HepG2 (cell line): Measurements from ENCODE around the gene SNRPD2. TPM values are rescaled to one million over a fixed set of nuclear protein-coding genes. Genes with fewer than 3 reads are reported as not detected.
A peak's percentile ranks its signal among the peaks of the same experiment; 100 is the strongest.

Experiments used
- ATF7-NPFF ChIP-seq: sonication (generic); formaldehyde crosslinking; IDR thresholded peaks from 2 replicates; pipeline ENCODE4 v1.8.1; 2023; ENCODE audit warnings: mild to moderate bottlenecking, low read depth, missing genetic modification reagents, moderate library complexity
- HNRNPLL ChIP-seq: fragments of 200-400 bp; formaldehyde crosslinking; IDR thresholded peaks from 2 replicates; pipeline ENCODE4 v1.6.1; 2017; ENCODE audit warnings: mild to moderate bottlenecking, low read depth, low read length; ENCODE audit not compliant: poor library complexity, severe bottlenecking
- MAFK ChIP-seq, 2 experiments: IDR thresholded peaks in 1 of 2; conservative IDR thresholded peaks in 1 of 2; 2 replicates each; pipeline ENCODE4 v1.6.1; 2011; ENCODE audit warnings: improper control_type of control experiment in 2 of 2, low read length in 2 of 2
- MBD4 ChIP-seq: IDR thresholded peaks from 2 replicates; pipeline ENCODE4 v1.6.1; 2012; ENCODE audit warnings: low read length, inconsistent platforms, borderline replicate concordance
- NCOA1 ChIP-seq: sonication (generic); formaldehyde crosslinking; IDR thresholded peaks from 2 replicates; pipeline ENCODE4 v1.9.0; 2021; ENCODE audit warnings: missing genetic modification reagents
- NCOR1 ChIP-seq: fragments of 200-600 bp; sonication (generic); IDR thresholded peaks from 2 replicates; pipeline ENCODE4 v1.7.0; 2017; ENCODE audit warnings: antibody characterized with exemption, low read length, borderline replicate concordance
- NFRKB ChIP-seq: fragments of 450-650 bp; IDR thresholded peaks from 2 replicates; pipeline ENCODE4 v1.6.1; 2017
- NR2F6 ChIP-seq, 2 experiments: IDR thresholded peaks; 2 replicates each; pipeline ENCODE4 v1.6.1; 2016; ENCODE audit warnings: antibody characterized with exemption in 1 of 2, mild to moderate bottlenecking in 1 of 2
- NRL ChIP-seq: sonication (generic); formaldehyde crosslinking; IDR thresholded peaks from 2 replicates; pipeline ENCODE4 v1.5.0; 2020; ENCODE audit warnings: missing genetic modification reagents, mild to moderate bottlenecking, moderate library complexity, borderline replicate concordance
- PITX1 ChIP-seq: sonication (generic); formaldehyde crosslinking; IDR thresholded peaks from 2 replicates; pipeline ENCODE4 v1.5.1; 2020; ENCODE audit warnings: mild to moderate bottlenecking, missing genetic modification reagents
- RFXANK ChIP-seq: IDR thresholded peaks from 2 replicates; pipeline ENCODE4 v1.6.1; 2016
- SP2 ChIP-seq: sonication (generic); formaldehyde crosslinking; IDR thresholded peaks from 2 replicates; pipeline ENCODE4 v1.5.1; 2020; ENCODE audit warnings: mild to moderate bottlenecking, missing genetic modification reagents
- TOPORS ChIP-seq: sonication (generic); formaldehyde crosslinking; IDR thresholded peaks from 2 replicates; pipeline ENCODE4 v1.8.0; 2023; ENCODE audit warnings: mild to moderate bottlenecking, missing genetic modification reagents
- ZMAT3 ChIP-seq: sonication (generic); formaldehyde crosslinking; conservative IDR thresholded peaks from 2 replicates; pipeline ENCODE4 v1.7.0; 2021; ENCODE audit warnings: missing genetic modification reagents
- ZNF101 ChIP-seq: sonication (generic); formaldehyde crosslinking; IDR thresholded peaks from 2 replicates; pipeline ENCODE4 v1.4.0; 2020; ENCODE audit warnings: mild to moderate bottlenecking, low read depth, missing genetic modification reagents, borderline replicate concordance
- ZNF30 ChIP-seq: sonication (generic); formaldehyde crosslinking; IDR thresholded peaks from 2 replicates; pipeline ENCODE4 v1.5.0; 2020; ENCODE audit warnings: mild to moderate bottlenecking, missing genetic modification reagents
- ZNF337 ChIP-seq: sonication (generic); formaldehyde crosslinking; IDR thresholded peaks from 2 replicates; pipeline ENCODE4 v1.5.1; 2020; ENCODE audit warnings: missing genetic modification reagents, low read depth, mild to moderate bottlenecking, borderline replicate concordance
- ZNF44 ChIP-seq: sonication (generic); formaldehyde crosslinking; IDR thresholded peaks from 2 replicates; pipeline ENCODE4 v1.5.1; 2020; ENCODE audit warnings: mild to moderate bottlenecking, missing genetic modification reagents
- ZNF724P ChIP-seq: sonication (generic); formaldehyde crosslinking; IDR thresholded peaks from 2 replicates; pipeline ENCODE4 v1.8.0; 2022; ENCODE audit warnings: missing genetic modification reagents, borderline replicate concordance
- ZSCAN30 ChIP-seq: sonication (generic); formaldehyde crosslinking; IDR thresholded peaks from 2 replicates; pipeline ENCODE4 v1.5.0; 2020; ENCODE audit warnings: mild to moderate bottlenecking, missing genetic modification reagents
- polyA plus RNA-seq, 8 experiments: library from polyadenylated mRNA; depleted of rRNA in 3 of 8; stranded (reverse) in 7 of 8; unstranded in 1 of 8; fragments of >200 nt; fragmentation: Illumina TruSeq in 4 of 8; extraction: Trizol in 4 of 8; gene quantifications; 2 replicates each; pipeline versions ENCODE4 v1.2.1 to v1.2.3, GENCODE V29; 2011 to 2016; ENCODE audit warnings: low read depth in 4 of 8, missing spikeins in 1 of 8, mixed read lengths in 1 of 8; ENCODE audit not compliant: insufficient read depth in 1 of 8
- total RNA-seq, 5 experiments: library from RNA; depleted of rRNA; stranded (reverse); fragments of >200 nt; fragmentation: Illumina TruSeq; extraction: Trizol; gene quantifications; 2 replicates each; pipeline ENCODE4 v1.2.3, GENCODE V29; 2016; ENCODE audit warnings: low read depth in 1 of 5
- TF ChIP-seq, protein P1 (sequence below): sonication (generic); formaldehyde crosslinking; IDR thresholded peaks from 2 replicates; pipeline ENCODE4 v1.4.0; 2020; ENCODE audit warnings: mild to moderate bottlenecking, missing genetic modification reagents
- TF ChIP-seq, protein P2 (sequence below): sonication (generic); formaldehyde crosslinking; IDR thresholded peaks from 2 replicates; pipeline ENCODE4 v1.8.0; 2023; ENCODE audit warnings: mild to moderate bottlenecking, missing genetic modification reagents
- TF ChIP-seq, protein P3 (sequence below), 2 experiments: sonication (generic) in 1 of 2; formaldehyde crosslinking in 1 of 2; IDR thresholded peaks; 2 replicates each; pipeline versions ENCODE4 v1.4.0 to v1.6.1; 2018 to 2020; ENCODE audit warnings: missing genetic modification reagents in 2 of 2, borderline replicate concordance in 1 of 2, low read depth in 1 of 2, mild to moderate bottlenecking in 1 of 2, missing biosample characterization in 1 of 2
- TF ChIP-seq, protein P4 (sequence below): sonication (generic); formaldehyde crosslinking; IDR thresholded peaks from 2 replicates; pipeline ENCODE4 v1.4.0; 2020; ENCODE audit warnings: missing genetic modification reagents, mild to moderate bottlenecking, borderline replicate concordance

SNRPD2 gene
- total and polyA plus RNA-seq, 2 of the 13 experiments (the other 11 are each of a cell fraction or from before 2014, with no cell fraction given): 299 to 485 TPM

DNA sequence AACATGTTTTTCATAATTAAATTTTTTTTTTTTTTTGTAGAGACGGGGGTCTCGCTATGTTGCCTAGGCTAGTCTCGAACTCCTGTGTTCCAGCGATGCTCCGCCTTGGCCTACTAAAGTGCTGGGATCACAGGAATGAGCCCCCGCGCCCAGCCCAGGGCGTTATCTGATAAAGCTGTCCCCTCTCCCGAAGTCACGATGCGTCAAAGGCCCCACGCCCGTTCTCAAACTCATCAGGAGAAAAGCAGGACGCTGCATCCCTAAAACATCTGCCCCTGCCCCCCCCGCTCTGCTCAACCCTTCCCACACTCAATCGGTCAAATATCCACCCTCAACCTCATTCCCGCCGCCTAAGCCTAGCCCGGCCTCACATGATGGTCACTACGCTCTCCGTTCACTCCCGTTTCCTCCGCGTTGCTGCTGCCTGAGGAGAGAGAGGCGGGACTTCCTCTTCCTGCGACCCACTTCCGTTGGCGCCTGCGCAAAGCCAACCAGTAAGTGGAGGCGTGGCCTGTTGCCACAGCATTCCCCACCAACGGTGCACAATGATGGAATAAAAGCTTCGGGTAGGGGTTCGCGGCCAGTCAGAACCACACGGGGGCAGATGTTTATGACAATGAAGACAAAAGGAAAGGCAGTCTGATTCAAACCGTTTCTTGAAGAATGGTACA is at the start of gene SNRPD2 (continued):
- TF ChIP-seq NR2F6 (IDR thresholded peaks at IDR 0.05) (no peak), NR2F6 (CRISPR knock-in tag; IDR thresholded peaks at IDR 0.05) (no peak), TOPORS (CRISPR knock-in tag) (peak; percentile 77; the same call in 1 of the 2 replicates), NRL (CRISPR knock-in tag) (no peak), ZNF30 (CRISPR knock-in tag) (no peak), MBD4 (no peak), ZSCAN30 (CRISPR knock-in tag) (no peak), ZNF724P (CRISPR knock-in tag) (no peak), ZNF101 (0 out of 2 replicates have a peak, but pooled peaks have one; percentile 29), RFXANK (CRISPR knock-in tag) (0 out of 2 replicates have a peak, but pooled peaks have one; percentile 30), ZMAT3 (peak; percentile 42; the same call in 1 of the 2 replicates), MAFK (conservative IDR thresholded peaks at IDR 0.05 in 1 of 2, IDR thresholded peaks at IDR 0.05 in 1 of 2; ENCODE audit: low read length in 2 of 2) (no peak), ATF7-NPFF (CRISPR knock-in tag) (peak; percentile 74), SP2 (peak; percentile 88), PITX1 (CRISPR knock-in tag) (peak; percentile 12; the same call in 1 of the 2 replicates), NFRKB (no peak), NCOA1 (no peak), NCOR1 (no peak), ZNF44 (CRISPR knock-in tag) (no peak), HNRNPLL (no peak), ZNF337 (CRISPR knock-in tag) (peak; percentile 54; the same call in 1 of the 2 replicates)
- TF ChIP-seq, protein P1, sequence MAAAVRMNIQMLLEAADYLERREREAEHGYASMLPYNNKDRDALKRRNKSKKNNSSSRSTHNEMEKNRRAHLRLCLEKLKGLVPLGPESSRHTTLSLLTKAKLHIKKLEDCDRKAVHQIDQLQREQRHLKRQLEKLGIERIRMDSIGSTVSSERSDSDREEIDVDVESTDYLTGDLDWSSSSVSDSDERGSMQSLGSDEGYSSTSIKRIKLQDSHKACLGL (CRISPR knock-in tag): no peak
- TF ChIP-seq, protein P2, sequence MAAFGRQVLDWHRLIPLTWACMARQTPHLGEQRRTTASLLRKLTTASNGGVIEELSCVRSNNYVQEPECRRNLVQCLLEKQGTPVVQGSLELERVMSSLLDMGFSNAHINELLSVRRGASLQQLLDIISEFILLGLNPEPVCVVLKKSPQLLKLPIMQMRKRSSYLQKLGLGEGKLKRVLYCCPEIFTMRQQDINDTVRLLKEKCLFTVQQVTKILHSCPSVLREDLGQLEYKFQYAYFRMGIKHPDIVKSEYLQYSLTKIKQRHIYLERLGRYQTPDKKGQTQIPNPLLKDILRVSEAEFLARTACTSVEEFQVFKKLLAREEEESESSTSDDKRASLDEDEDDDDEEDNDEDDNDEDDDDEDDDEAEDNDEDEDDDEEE: no peak; the same call in 1 of the 2 replicates
- TF ChIP-seq, protein P3, sequence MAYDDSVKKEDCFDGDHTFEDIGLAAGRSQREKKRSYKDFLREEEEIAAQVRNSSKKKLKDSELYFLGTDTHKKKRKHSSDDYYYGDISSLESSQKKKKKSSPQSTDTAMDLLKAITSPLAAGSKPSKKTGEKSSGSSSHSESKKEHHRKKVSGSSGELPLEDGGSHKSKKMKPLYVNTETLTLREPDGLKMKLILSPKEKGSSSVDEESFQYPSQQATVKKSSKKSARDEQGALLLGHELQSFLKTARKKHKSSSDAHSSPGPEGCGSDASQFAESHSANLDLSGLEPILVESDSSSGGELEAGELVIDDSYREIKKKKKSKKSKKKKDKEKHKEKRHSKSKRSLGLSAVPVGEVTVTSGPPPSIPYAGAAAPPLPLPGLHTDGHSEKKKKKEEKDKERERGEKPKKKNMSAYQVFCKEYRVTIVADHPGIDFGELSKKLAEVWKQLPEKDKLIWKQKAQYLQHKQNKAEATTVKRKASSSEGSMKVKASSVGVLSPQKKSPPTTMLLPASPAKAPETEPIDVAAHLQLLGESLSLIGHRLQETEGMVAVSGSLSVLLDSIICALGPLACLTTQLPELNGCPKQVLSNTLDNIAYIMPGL (CRISPR knock-in tag; IDR thresholded peaks at IDR 0.05; ENCODE audit: borderline replicate concordance in 1 of 2, low read depth in 1 of 2): peak; percentile 63 to 71; a peak in 3 of 4 replicates
- TF ChIP-seq, protein P4, sequence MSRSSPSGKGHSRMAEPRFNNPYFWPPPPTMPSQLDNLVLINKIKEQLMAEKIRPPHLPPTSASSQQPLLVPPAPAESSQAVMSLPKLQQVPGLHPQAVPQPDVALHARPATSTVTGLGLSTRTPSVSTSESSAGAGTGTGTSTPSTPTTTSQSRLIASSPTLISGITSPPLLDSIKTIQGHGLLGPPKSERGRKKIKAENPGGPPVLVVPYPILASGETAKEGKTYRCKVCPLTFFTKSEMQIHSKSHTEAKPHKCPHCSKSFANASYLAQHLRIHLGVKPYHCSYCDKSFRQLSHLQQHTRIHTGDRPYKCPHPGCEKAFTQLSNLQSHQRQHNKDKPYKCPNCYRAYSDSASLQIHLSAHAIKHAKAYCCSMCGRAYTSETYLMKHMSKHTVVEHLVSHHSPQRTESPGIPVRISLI (CRISPR knock-in tag): no peak; the same call in 1 of the 2 replicates
